GM19025 (cell line): ENCODE results near the gene PDCD11.
"Not testable (repeated sequence)": the region's sequence is repeated elsewhere in the genome, so short reads cannot be mapped to it uniquely, and the experiment has no call there.

ENCODE experiments used
- ATAC-seq: cut with Tn5 transposase; IDR thresholded peaks from one replicate; pipeline ENCODE4 v1.9.1; 2021; ENCODE audit warnings: mild to moderate bottlenecking, low read depth, moderate library complexity; ENCODE audit not compliant: unreplicated experiment

The PDCD11 gene

GRCh38 chr10:103396067-103396788 is at the start of gene PDCD11, which contains the start of gene ATP5MK:
Gene PDCD11 (plus strand): TSS chr10:103396626. CDS start chr10:103398427, 1,801 bp downstream.
Gene ATP5MK (minus strand): TSS chr10:103396475. CDS start chr10:103392457, 4,018 bp downstream.
- peak; percentile 98 for ATAC-seq

DNA sequence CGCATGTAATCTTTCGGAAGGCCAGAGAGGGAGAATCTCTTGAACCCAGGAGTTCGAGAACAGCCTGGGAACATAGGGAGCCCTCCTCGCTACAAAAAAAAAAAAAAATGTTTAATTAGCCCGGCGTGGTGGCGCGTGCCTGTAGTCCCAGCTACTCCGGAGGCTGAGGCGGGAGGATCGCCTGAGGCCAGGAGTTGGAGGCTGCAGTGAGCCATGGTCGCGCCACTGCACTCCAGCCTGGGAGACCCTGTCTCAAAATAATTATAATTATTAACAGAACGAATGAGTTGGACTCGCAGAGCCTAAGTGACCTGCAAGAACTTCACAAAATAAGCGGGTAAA is 46.3 kb upstream of the PDCD11 start:
- no peak for ATAC-seq

- ATAC-seq: peak; percentile 76
Observed at GRCh38 chr10:103350517-103351260, 45.7 kb upstream of the PDCD11 start, which contains the start of gene PCGF6. Gene PCGF6 (minus strand): TSS chr10:103351140. CDS start chr10:103351066, 74 bp downstream.

GRCh38 chr10:103353281-103353680 is 43.1 kb upstream of the PDCD11 start:
- no peak for ATAC-seq

GRCh38 chr10:103354567-103354966 is 41.9 kb upstream of the PDCD11 start:
- ATAC-seq: not testable (repeated sequence)

GRCh38 chr10:103355906-103356599 is 40.4 kb upstream of the PDCD11 start:
- ATAC-seq: no peak

GRCh38 chr10:103359493-103359892 is 36.9 kb upstream of the PDCD11 start:
- not testable (repeated sequence) for ATAC-seq

DNA sequence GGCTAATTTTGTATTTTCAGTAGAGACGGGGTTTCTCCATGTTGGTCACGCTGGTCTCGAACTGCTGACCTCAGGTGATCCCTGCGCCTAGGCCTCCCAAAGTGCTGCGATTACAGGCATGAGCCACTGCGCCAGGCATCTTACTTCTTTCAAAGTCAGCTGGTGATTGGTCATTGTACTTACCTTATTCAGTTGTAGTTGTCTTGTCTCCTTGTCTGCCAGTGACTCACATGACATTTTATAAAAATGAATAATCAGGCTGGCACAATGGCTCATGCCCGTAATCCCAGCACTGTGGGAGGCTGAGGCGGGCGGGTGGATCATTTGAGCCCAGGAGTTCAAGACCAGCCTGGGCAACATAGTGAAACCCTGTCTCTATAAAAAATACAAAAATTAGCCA is 35.6 kb upstream of the PDCD11 start:
- not testable (repeated sequence) for ATAC-seq

DNA sequence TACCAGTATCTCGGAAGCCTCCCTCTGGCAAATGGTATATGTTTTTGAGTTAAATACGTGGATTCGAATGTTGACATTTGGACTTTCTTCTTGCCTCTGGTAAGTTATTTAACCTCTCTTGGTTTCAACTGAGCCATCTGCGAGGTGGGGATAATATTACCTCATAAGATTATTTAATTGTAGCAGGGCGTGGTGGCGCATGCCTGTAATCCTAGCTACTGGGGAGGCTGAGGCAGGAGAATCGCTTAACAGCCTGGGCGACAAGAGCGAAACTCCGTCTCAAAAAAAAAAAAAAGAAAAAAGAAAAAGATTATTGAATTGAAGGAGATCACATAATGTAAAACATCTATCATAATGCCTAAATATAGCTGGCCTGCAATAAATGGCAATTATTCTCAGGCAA is 29.0 kb upstream of the PDCD11 start:
- ATAC-seq: no peak

- ATAC-seq: peak; percentile 43
Observed at GRCh38 chr10:103367782-103368518, 28.5 kb upstream of the PDCD11 start, which contains the start of gene TAF5. Gene TAF5 (plus strand): TSS chr10:103367976. CDS start chr10:103367990, 14 bp downstream.

- no peak for ATAC-seq
Observed at GRCh38 chr10:103373544-103373943, 22.9 kb upstream of the PDCD11 start.

DNA sequence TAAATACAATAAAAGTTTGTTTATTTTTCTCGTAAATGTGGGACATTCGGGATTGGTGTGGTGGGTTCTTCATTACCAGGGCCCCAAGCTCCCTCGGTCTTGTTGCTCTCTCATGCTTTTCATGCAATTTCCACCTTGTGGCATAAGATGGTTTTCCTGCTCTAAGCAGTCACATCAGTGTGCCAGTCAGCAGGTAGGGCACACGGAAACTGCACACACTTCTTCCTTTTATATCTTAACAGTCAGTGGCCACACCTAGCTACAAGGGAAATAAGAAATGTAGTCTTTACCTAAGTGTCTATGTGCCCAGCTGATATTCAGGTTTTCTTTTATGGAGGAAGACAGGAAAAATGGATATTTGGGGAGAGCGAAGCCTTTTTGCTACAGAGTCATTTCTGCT is 22.2 kb upstream of the PDCD11 start:
- ATAC-seq: no peak

DNA sequence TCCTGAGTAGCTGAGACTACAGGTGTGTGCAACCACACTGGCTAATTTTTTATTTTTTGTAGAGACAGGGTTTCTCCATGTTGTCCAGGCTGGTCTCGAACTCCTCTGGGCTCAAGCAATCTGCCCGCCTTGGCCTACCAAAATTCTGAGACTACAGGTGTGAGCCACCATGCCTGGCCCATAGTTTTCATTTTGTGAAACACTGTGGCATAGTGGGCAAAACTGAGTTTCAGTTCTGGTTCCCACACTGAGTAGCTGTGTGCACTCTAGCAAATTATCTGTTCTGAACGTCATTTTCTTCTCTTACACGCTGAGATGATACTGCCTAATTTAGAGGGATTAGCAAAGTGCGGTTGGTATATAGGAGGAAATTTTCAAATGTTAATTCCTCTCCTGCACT is 13.7 kb upstream of the PDCD11 start:
- ATAC-seq: no peak

DNA sequence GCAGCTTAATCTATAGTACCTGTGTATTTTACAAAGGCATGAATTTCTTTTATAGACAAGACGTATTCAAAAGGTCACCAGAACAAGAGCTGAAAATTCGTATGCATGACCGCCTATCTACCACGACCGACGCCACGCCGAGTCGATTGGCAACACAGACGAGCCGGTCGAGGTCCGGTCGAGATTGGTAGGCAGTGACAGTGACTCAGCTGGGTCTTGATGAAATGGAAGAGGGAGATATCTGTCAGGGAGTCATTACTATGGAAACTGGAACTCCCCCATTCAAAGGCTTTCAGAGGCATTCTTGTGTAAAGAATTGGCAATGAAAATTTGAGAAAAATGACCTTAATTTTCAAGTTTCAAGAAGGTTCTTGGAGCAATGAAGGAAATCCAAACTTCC is 2.2 kb upstream of the PDCD11 start:
- no peak for ATAC-seq

- no peak for ATAC-seq
Observed at GRCh38 chr10:103395754-103396066, 716 bp upstream of the PDCD11 start.

- ATAC-seq: no peak
Observed at GRCh38 chr10:103396789-103397087, 312 bp downstream of the PDCD11 start.

DNA sequence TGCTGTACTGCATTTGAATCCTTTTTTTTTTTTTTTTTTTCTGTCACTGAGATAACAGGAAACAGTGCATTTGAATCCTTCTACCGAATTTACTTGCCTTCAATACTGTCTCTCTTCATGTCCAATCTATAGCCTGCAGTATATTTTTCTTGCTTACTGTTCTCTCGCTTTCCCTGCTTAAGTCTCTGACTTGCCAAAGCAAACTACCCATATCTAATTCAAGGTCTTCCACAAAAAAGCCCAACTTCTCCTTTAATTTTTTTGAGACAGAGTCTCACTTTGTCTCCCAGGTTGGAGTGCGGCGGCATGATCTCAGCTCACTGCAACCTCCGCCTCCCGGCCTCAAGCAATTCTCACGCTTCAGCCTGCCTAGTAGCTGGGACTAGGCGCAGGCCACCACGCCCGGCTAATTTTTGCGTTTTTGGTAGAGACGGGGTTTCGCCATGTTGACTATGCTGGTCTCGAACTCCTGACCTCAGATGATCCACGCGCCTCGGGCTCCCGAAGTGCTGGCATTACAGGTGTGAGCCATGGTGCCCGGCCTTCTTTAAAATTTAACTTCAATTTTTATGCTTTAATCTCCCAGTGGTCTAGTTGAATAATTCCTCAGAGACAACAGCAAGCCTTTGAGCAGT is 882 bp downstream of the PDCD11 start:
- no peak for ATAC-seq

GRCh38 chr10:103413564-103413963 is 17.1 kb downstream of the PDCD11 start:
- ATAC-seq: no peak

DNA sequence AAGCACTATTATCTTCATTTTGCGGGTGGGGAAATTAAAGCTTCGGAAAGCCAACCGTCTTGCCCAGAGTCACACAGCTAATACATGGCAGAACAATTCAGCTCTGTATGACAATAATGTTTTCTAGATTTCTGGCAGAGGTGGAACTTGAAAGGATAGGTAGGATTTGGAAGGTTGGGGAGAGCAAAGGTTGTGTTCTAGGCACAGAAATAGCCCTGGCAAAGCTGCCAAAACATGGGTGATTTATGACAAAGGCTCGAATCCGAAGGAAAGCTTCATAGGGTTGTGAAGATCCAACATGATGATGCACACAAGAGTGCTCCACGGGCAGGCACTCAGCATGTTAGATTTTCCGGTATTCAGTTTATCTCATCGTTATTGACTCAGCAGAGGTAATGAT is 19.2 kb downstream of the PDCD11 start:
- no peak for ATAC-seq

DNA sequence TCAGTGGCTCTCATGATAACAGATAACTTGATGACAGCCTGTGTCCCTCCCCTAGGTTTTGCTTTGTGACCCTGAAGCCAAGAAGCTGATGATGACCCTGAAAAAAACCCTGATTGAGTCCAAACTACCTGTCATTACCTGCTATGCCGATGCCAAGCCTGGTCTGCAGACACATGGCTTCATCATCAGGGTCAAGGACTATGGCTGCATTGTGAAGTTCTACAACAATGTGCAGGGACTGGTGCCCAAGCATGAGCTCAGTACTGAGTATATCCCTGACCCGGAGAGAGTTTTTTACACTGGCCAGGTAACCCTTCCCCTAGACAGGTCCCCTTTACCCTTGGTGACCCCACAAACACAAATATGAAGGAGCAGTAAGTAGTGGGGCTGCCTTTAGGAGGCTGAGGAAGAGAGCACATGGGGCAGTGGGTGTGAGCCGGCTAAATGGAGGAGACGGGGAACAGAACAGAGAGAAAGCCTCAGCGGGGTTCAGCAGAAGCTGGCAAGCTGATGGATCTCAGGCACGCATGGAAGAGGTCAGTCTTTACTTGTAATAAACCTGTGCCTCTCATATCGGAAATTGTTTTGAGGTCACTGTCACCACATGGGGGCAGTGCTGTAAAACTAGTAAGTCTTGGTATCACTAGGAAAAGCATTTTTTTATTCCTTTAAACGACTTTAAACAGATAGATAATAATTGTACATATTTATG is 20.2 kb downstream of the PDCD11 start:
- ATAC-seq: no peak
